ENCODE measurements around the gene PDE8A.

- TF ChIP-seq, protein P1, sequence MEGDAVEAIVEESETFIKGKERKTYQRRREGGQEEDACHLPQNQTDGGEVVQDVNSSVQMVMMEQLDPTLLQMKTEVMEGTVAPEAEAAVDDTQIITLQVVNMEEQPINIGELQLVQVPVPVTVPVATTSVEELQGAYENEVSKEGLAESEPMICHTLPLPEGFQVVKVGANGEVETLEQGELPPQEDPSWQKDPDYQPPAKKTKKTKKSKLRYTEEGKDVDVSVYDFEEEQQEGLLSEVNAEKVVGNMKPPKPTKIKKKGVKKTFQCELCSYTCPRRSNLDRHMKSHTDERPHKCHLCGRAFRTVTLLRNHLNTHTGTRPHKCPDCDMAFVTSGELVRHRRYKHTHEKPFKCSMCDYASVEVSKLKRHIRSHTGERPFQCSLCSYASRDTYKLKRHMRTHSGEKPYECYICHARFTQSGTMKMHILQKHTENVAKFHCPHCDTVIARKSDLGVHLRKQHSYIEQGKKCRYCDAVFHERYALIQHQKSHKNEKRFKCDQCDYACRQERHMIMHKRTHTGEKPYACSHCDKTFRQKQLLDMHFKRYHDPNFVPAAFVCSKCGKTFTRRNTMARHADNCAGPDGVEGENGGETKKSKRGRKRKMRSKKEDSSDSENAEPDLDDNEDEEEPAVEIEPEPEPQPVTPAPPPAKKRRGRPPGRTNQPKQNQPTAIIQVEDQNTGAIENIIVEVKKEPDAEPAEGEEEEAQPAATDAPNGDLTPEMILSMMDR (IDR thresholded peaks at IDR 0.05) = no peak
- TF ChIP-seq EZH2phosphoT487 (IDR thresholded peaks at IDR 0.05) = no peak
- no peak for TF ChIP-seq EZH2 (IDR thresholded peaks at IDR 0.05)
Measured at GRCh38 chr15:85027033-85027380, 45.4 kb downstream of the PDE8A start.

Measured in neural progenitor cell (in vitro differentiated cells).